SU-DHL-6 (cell line): Measurements from ENCODE around the gene ZNF480.

Source experiments
- H2AFZ ChIP-seq: fragments of 200-600 bp; sonication (generic); 2 replicates; pipeline ENCODE4 v1.6.1; 2014; ENCODE audit warnings: low read depth, mild to moderate bottlenecking, moderate library complexity, mixed read lengths, antibody characterized with exemption, low read length; ENCODE audit not compliant: severe bottlenecking
- H3F3A ChIP-seq: fragments of 200-600 bp; shearing (Covaris generic); 2 replicates; pipeline ENCODE4 v1.6.0; 2016; ENCODE audit warnings: antibody characterized with exemption, mild to moderate bottlenecking; ENCODE audit not compliant: insufficient read depth
- H3K27ac ChIP-seq: fragments of 200-600 bp; sonication (generic); 2 replicates; pipeline ENCODE4 v1.5.1; 2016; ENCODE audit warnings: low read depth, mild to moderate bottlenecking, low read length, moderate library complexity, mixed read lengths
- H3K27me3 ChIP-seq: fragments of 200-600 bp; sonication (generic), shearing (Covaris generic); 2 replicates; pipeline ENCODE4 v1.6.0; 2014; ENCODE audit warnings: mild to moderate bottlenecking, low read length
- H3K36me3 ChIP-seq: fragments of 200-600 bp; sonication (generic); 2 replicates; pipeline ENCODE4 v1.6.1; 2014; ENCODE audit warnings: mild to moderate bottlenecking, low read length, mixed read lengths
- H3K4me2 ChIP-seq: fragments of 300-600, 200-600 bp; shearing (Covaris generic), sonication (generic); 2 replicates; pipeline ENCODE4 v1.6.0; 2014; ENCODE audit warnings: low read length, low read depth, mild to moderate bottlenecking; ENCODE audit not compliant: poor library complexity, severe bottlenecking
- H3K4me3 ChIP-seq: fragments of 200-600 bp; sonication (generic); 2 replicates; pipeline ENCODE4 v1.5.1; 2014; ENCODE audit warnings: antibody characterized with exemption, low read length, mild to moderate bottlenecking, mixed read lengths; ENCODE audit not compliant: insufficient read depth, poor library complexity, severe bottlenecking
- H3K79me2 ChIP-seq: fragments of 200-600 bp; sonication (generic); 2 replicates; pipeline ENCODE4 v1.6.1; 2014; ENCODE audit warnings: mild to moderate bottlenecking, low read length, moderate library complexity; ENCODE audit not compliant: insufficient read depth
- H3K9ac ChIP-seq: fragments of 200-600 bp; sonication (generic); 2 replicates; pipeline ENCODE4 v1.7.0; 2014; ENCODE audit warnings: mild to moderate bottlenecking, low read length
- H3K9me2 ChIP-seq: fragments of 200-600 bp; sonication (generic); replicated peaks from 2 replicates; pipeline ENCODE4 v1.6.1; 2014; ENCODE audit warnings: low read length; ENCODE audit not compliant: insufficient read depth
- H3K9me3 ChIP-seq: fragments of 200-600 bp; sonication (generic); 2 replicates; pipeline ENCODE4 v1.6.1; 2014; ENCODE audit warnings: low read length, mixed read lengths; ENCODE audit not compliant: insufficient read depth
- H4K20me1 ChIP-seq: fragments of 200-600 bp; sonication (generic); 2 replicates; pipeline ENCODE4 v1.6.1; 2014; ENCODE audit warnings: low read depth, mild to moderate bottlenecking, antibody characterized with exemption, low read length, moderate library complexity, mixed read lengths
- EZH2phosphoT487 ChIP-seq: fragments of 200-600 bp; sonication (generic), shearing (Covaris generic); conservative IDR thresholded peaks from 2 replicates; pipeline ENCODE4 v1.6.1; 2018; ENCODE audit warnings: mild to moderate bottlenecking, antibody characterized with exemption, low read length, moderate library complexity, mixed read lengths
- TF ChIP-seq, protein P1 (sequence below): fragments of 200-600 bp; sonication (generic); IDR thresholded peaks from one replicate; pipeline ENCODE4 v1.5.1; 2017; ENCODE audit warnings: antibody characterized with exemption, mild to moderate bottlenecking, low read length, moderate library complexity; ENCODE audit not compliant: insufficient read depth, poor library complexity, severe bottlenecking

Gene ZNF480

DNA sequence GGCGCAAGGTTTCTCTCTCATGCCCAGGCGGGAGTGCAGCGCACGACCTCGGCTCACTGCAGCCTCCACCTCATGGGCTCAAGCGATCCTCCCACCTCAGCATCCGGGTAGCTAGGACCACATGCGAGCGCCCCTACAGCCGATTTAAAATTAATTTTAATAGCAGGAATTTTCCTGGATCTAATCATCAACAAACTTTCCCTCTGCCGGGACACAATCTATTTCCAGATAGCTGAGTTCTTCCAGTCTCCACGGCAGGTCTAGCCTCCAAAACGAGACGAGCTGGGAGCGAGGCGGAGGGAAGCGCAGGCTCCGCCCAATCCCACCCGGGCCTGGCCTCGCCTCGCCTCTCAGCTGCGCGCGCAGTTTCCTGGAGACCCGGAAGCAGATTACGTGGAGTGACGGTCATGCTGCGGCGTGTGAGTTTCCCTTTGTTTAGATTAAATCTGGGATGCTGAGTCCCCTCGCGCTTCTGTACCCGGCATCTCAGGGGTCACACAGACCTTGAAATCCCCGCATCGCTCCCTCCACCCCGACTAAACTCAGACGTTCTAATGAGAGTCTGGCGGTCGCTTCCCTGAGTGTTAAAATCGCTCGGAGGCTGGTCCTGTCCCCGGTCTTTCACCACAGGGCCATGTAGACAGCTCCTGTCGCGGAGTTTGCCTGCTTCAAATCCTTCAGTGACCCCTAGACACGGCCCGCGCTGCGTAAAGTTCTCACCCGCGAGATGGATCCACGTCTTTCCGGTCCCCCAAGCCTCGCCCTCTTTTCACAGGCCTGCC lies 72.8 kb downstream of the ZNF480 start, which contains the start of gene ZNF880:
TSS of gene ZNF880 (plus strand) at position 365 of the 782 bp plus-strand sequence. CDS start at position 408, 43 bp downstream.
- Histone ChIP-seq H3K4me3 (no peak within 1 kb of the TSS), H3K9me3 (peaks cover 20% of the 10 kb centered on the region; the same call in 1 of the 2 replicates), H3K9ac (no peak within 1 kb of the TSS)

DNA sequence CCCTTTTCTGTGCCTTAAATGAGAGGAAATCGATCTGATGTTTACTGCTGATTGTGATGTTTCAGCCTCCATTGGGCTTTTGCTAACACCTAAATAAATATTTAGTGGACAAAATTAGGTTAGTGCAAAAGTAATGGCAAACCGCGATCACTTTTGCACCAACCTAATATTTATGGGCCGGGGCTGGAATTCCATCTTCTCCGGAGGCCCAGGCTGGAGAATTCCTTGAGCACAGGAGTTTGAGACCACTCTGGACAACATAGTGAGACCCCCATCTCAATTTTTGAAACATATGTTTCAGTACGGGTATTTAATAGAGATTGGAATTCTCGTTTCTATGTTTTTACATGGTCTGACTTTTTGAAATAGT lies 73.4 kb downstream of the ZNF480 start:
- Histone ChIP-seq H3K27ac (no peak overlapping the region), H3K79me2 (no peaks in the 10 kb centered on the region), H4K20me1 (no peaks in the 10 kb centered on the region), H3K9me2 (no peaks in the 10 kb centered on the region), H3K4me3 (no peak overlapping the region), H3K36me3 (no peaks in the 10 kb centered on the region), H3K9me3 (peaks cover 19% of the 10 kb centered on the region; the same call in 1 of the 2 replicates), H2AFZ (no peak overlapping the region), H3F3A (no peaks in the 10 kb centered on the region), H3K27me3 (no peaks in the 10 kb centered on the region), H3K4me2 (no peak overlapping the region), H3K9ac (no peak overlapping the region)
- TF ChIP-seq, protein P1, sequence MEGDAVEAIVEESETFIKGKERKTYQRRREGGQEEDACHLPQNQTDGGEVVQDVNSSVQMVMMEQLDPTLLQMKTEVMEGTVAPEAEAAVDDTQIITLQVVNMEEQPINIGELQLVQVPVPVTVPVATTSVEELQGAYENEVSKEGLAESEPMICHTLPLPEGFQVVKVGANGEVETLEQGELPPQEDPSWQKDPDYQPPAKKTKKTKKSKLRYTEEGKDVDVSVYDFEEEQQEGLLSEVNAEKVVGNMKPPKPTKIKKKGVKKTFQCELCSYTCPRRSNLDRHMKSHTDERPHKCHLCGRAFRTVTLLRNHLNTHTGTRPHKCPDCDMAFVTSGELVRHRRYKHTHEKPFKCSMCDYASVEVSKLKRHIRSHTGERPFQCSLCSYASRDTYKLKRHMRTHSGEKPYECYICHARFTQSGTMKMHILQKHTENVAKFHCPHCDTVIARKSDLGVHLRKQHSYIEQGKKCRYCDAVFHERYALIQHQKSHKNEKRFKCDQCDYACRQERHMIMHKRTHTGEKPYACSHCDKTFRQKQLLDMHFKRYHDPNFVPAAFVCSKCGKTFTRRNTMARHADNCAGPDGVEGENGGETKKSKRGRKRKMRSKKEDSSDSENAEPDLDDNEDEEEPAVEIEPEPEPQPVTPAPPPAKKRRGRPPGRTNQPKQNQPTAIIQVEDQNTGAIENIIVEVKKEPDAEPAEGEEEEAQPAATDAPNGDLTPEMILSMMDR: no peak
- no peak for TF ChIP-seq EZH2phosphoT487

More for the DNA sequence above, 72.8 kb downstream of the ZNF480 start, which contains the start of gene ZNF880:
- Histone ChIP-seq H3K27me3 (no peaks in the 10 kb centered on the region), H3K36me3 (no peaks in the 10 kb centered on the region), H3K9me2 (no peaks in the 10 kb centered on the region), H3K79me2 (no peaks in the 10 kb centered on the region), H2AFZ (no peak within 1 kb of the TSS), H3K4me2 (no peak within 1 kb of the TSS), H3F3A (no peaks in the 10 kb centered on the region), H3K27ac (no peak within 1 kb of the TSS), H4K20me1 (no peaks in the 10 kb centered on the region)
- TF ChIP-seq, protein P1: no peak
- TF ChIP-seq EZH2phosphoT487: no peak
